NCI-H146 (cell line): ENCODE data around the gene IRGQ.
"Not testable (repeated sequence)": the region's sequence is repeated elsewhere in the genome, so short reads cannot be mapped to it uniquely, and the experiment has no call there.

Experiments used
- DNase-seq: peaks from one replicate; lab custom pipeline; 2025; lab: John Stamatoyannopoulos, UW

Gene IRGQ

GRCh38 chr19:43623889-43624670, 28.1 kb upstream of the IRGQ start:
- DNase-seq = no peak

- DNase-seq = no peak
Observed at GRCh38 chr19:43622956-43623355, 27.0 kb upstream of the IRGQ start.

GRCh38 chr19:43622070-43622469, 26.1 kb upstream of the IRGQ start:
- no peak for DNase-seq

GRCh38 chr19:43620061-43621001, 24.4 kb upstream of the IRGQ start:
- no peak for DNase-seq

GRCh38 chr19:43619262-43620060, 23.5 kb upstream of the IRGQ start, which contains the start of gene ZNF428:
ZNF428 (minus strand) TSS chr19:43619629; CDS start chr19:43614304, 5,325 bp downstream.
- peak; percentile 97 for DNase-seq

- peak; percentile 89 for DNase-seq
Observed at GRCh38 chr19:43618921-43619261, 23.0 kb upstream of the IRGQ start.

- no peak for DNase-seq
Observed at GRCh38 chr19:43616954-43617353, 21.0 kb upstream of the IRGQ start.

- no peak for DNase-seq
Observed at GRCh38 chr19:43616306-43616705, 20.4 kb upstream of the IRGQ start.

- DNase-seq = no peak
Observed at GRCh38 chr19:43612374-43612773, 16.4 kb upstream of the IRGQ start.

GRCh38 chr19:43611788-43612187, 15.9 kb upstream of the IRGQ start, which contains the start of gene SRRM5:
SRRM5 (plus strand) TSS chr19:43612088; CDS start chr19:43612122, 34 bp downstream.
- DNase-seq = no peak

GRCh38 chr19:43610493-43610892, 14.6 kb upstream of the IRGQ start:
- no peak for DNase-seq

- no peak for DNase-seq
Observed at GRCh38 chr19:43609872-43610271, 13.9 kb upstream of the IRGQ start.

- no peak for DNase-seq
Observed at GRCh38 chr19:43607238-43608205, 11.6 kb upstream of the IRGQ start.

- no peak for DNase-seq
Observed at GRCh38 chr19:43606569-43607229, 10.8 kb upstream of the IRGQ start.

- no peak for DNase-seq
Observed at GRCh38 chr19:43605875-43606568, 10.1 kb upstream of the IRGQ start.

GRCh38 chr19:43600326-43600725, 4.4 kb upstream of the IRGQ start:
- DNase-seq = not testable (repeated sequence)

GRCh38 chr19:43599635-43600295, 3.8 kb upstream of the IRGQ start:
- no peak for DNase-seq

GRCh38 chr19:43598445-43599240, 2.7 kb upstream of the IRGQ start:
- no peak for DNase-seq
